ENCODE results near the gene RNF167. TPM values are rescaled to one million over a fixed set of nuclear protein-coding genes. Genes with fewer than 3 reads are reported as not detected.

RNF167 gene
- total RNA-seq, 1 experiment from 2014 or later, result 105 TPM

GRCh38 chr17:4891411-4892410, 48.4 kb upstream of the RNF167 start:
- Histone ChIP-seq H3K27me3 (ENCODE audit: insufficient read depth, low read length) (no peaks in the 10 kb centered on the region), H3K27ac (ENCODE audit: low read depth, low read length) (no peak overlapping the region), H2AFZ (ENCODE audit: low read depth, low read length, poor library complexity, severe bottlenecking) (no peak overlapping the region), H3K9me2 (ENCODE audit: insufficient read depth) (no peaks in the 10 kb centered on the region), H3K9ac (ENCODE audit: low read length) (no peak overlapping the region), H3K9me3 (ENCODE audit: control insufficient read depth in 1 of 2, insufficient read depth in 1 of 2, low read depth in 1 of 2, low read length in 2 of 2) (no peaks in the 10 kb centered on the region), H3K79me2 (ENCODE audit: insufficient read depth, low read length) (no peaks in the 10 kb centered on the region), H3K4me2 (ENCODE audit: low read length) (no peak overlapping the region), H3K4me1 (ENCODE audit: control insufficient read depth in 1 of 2, insufficient read depth in 2 of 2, low read length in 2 of 2) (no peaks in the 10 kb centered on the region), H3K36me3 (ENCODE audit: control insufficient read depth in 1 of 2, insufficient read depth in 2 of 2, low read length in 2 of 2) (peaks cover 28 to 37% of the 10 kb centered on the region in 2 experiments), H4K20me1 (ENCODE audit: insufficient read depth) (no peaks in the 10 kb centered on the region), H3K4me3 (replicated peaks in 1 of 2; ENCODE audit: low read depth in 1 of 2, low read length in 2 of 2) (no peak overlapping the region)
- ChIA-PET POLR2A (no interaction called here), RAD21 (ENCODE audit: low non-redundant PET in 1 of 2, low total read pairs in 2 of 2, uncharacterized antibody in 2 of 2, unreplicated experiment in 2 of 2) (no interaction called here), CTCF (interaction anchor here (1.5 kb wide), 1 partner anchor 102 kb away, joined by 4 read pairs; no protein-coding TSS in a partner anchor)
- ATAC-seq (no peak), DNase-seq (ENCODE audit: low read depth, low spot score) (no peak)
- TF ChIP-seq POLR2A (IDR thresholded peaks at IDR 0.05; ENCODE audit: borderline replicate concordance, extremely low read depth, insufficient read depth, insufficient read length) (no peak), ELF1 (IDR thresholded peaks at IDR 0.05; ENCODE audit: borderline replicate concordance, low read depth) (no peak), CEBPB (IDR thresholded peaks at IDR 0.05; ENCODE audit: low read depth) (no peak), FOSL1 (IDR thresholded peaks at IDR 0.05; ENCODE audit: low read depth) (no peak), SRF (IDR thresholded peaks at IDR 0.05; ENCODE audit: low read depth) (no peak), ZFX (IDR thresholded peaks at IDR 0.05) (no peak), SIN3A (IDR thresholded peaks at IDR 0.05; ENCODE audit: low read depth) (no peak), EGR1 (IDR thresholded peaks at IDR 0.05; ENCODE audit: low read depth) (no peak), MAX (IDR thresholded peaks at IDR 0.05) (no peak), ZBTB33 (IDR thresholded peaks at IDR 0.05; ENCODE audit: extremely low read depth, insufficient replicate concordance, low read length) (no peak), YY1 (IDR thresholded peaks at IDR 0.05; ENCODE audit: extremely low read depth, insufficient replicate concordance, low read depth, low read length) (no peak), SP1 (IDR thresholded peaks at IDR 0.05; ENCODE audit: low read depth) (no peak), REST (IDR thresholded peaks at IDR 0.05; ENCODE audit: low read depth) (no peak), CTCF (IDR thresholded peaks at IDR 0.05 in 2 of 3, conservative IDR thresholded peaks at IDR 0.05 in 1 of 3; ENCODE audit: borderline replicate concordance in 1 of 3, insufficient read depth in 1 of 3, low read depth in 2 of 3, low read length in 2 of 3) (no peak), ATF3 (IDR thresholded peaks at IDR 0.05) (no peak)
- BruUV-seq (replicated peaks), result no TSS peak
- intact Hi-C loops (cut with micrococcal nuclease), result no loop called here
